Stomach (tissue), 9 donors: ENCODE results near the gene SEC14L2. TPM values are rescaled to one million over a fixed set of nuclear protein-coding genes. Genes with fewer than 3 reads are reported as not detected.

Experiments used
- DNase-seq, 2 donors: peaks; one replicate each; pipeline versions ENCODE4 v3.0.0 to v3.0.0-alpha.2; 2013 to 2019
- H3K27ac ChIP-seq, 5 donors: fragments of 200-600 bp in 4 of 5; sonication (generic) in 4 of 5; one replicate each; pipeline ENCODE4 v1.5.1; 2013 to 2019; ENCODE audit warnings: mild to moderate bottlenecking in 1 of 5, moderate library complexity in 1 of 5
- H3K27me3 ChIP-seq, 3 donors: fragments of 200-600 bp; sonication (generic); one replicate each; pipeline ENCODE4 v1.5.1; 2017 to 2019; ENCODE audit warnings: mixed run types in 1 of 3
- H3K36me3 ChIP-seq, 4 donors: fragments of 200-600 bp; sonication (generic); 1 replicate in 3 of 4; 2 replicates in 1 of 4; pipeline ENCODE4 v1.5.1; 2016 to 2019
- H3K4me1 ChIP-seq, 4 donors: fragments of 200-600 bp; sonication (generic); one replicate each; pipeline ENCODE4 v1.5.1; 2016 to 2019
- H3K4me3 ChIP-seq, 4 donors: fragments of 200-600 bp; sonication (generic) in 3 of 4; one replicate each; pipeline ENCODE4 v1.5.1; 2016 to 2019; ENCODE audit warnings: mild to moderate bottlenecking in 1 of 4
- H3K9me3 ChIP-seq, 4 donors: fragments of 200-600 bp; sonication (generic); one replicate each; pipeline ENCODE4 v1.5.1; 2016 to 2019
- CTCF ChIP-seq, 7 experiments: fragments of 450-650 bp in 4 of 7; fragments of 200-600 bp in 3 of 7; sonication (generic) in 3 of 7; IDR thresholded peaks; one replicate each; pipeline ENCODE4 v1.5.1; 2016 to 2019; ENCODE audit warnings: antibody characterized with exemption in 7 of 7, control low read depth in 2 of 7, mild to moderate bottlenecking in 1 of 7
- EP300 ChIP-seq: sonication (generic); formaldehyde crosslinking; IDR thresholded peaks from one replicate; pipeline ENCODE4 v1.6.1; 2017; ENCODE audit warnings: antibody characterized with exemption
- POLR2A ChIP-seq, 4 donors: fragments of 450-650 bp; IDR thresholded peaks; one replicate each; pipeline ENCODE4 v1.6.1; 2016; ENCODE audit warnings: antibody characterized with exemption in 4 of 4, control low read depth in 2 of 4, mild to moderate bottlenecking in 1 of 4, moderate library complexity in 1 of 4
- POLR2AphosphoS5 ChIP-seq, 3 donors: sonication (generic); formaldehyde crosslinking; IDR thresholded peaks; one replicate each; pipeline ENCODE4 v1.6.1; 2016; ENCODE audit warnings: antibody characterized with exemption in 3 of 3
- WGBS, 5 donors: extraction: QIAGEN DNeasy Blood & Tissue Kit in 3 of 5; methylation state at CpG; one replicate each; pipeline versions ENCODE4 v1.1.5 to v1.1.7; 2013 to 2018; 5-methylcytosine and 5-hydroxymethylcytosine counted together
- intact Hi-C: fragments of 100-400 bp; cut with DNase I; formaldehyde crosslinking; loops from one replicate; pipeline ENCODE4 v1.15.1; 2023; ENCODE audit warnings: low total_unique reads
- polyA plus RNA-seq, 3 donors: library from polyadenylated mRNA; stranded (reverse); fragments of 200-250 nt; gene quantifications; one replicate each; pipeline ENCODE4 v1.2.3, GENCODE V29; 2013
- total RNA-seq, 5 donors: library from RNA; depleted of rRNA; stranded (reverse); fragments of >200 nt; gene quantifications; one replicate each; pipeline versions ENCODE4 v1.1.0 to v1.2.3, GENCODE V29; 2014 to 2016
- donor health status: healthy with polysubstance abuse.
- donor health status: Bipolar disorder and iron deficiency.
- donor health status: healthy.

The SEC14L2 gene
- total and polyA plus RNA-seq, 8 donors: 4.1 to 19.4 (median 10.1) TPM; not detected in 2

- Histone ChIP-seq H3K9me3 (no peaks in the 10 kb centered on the region), H3K36me3 (peaks cover 64 to 99% (median 97%) of the 10 kb centered on the region in 4 donors), H3K27ac (no peak overlapping the region), H3K4me1 (peaks cover under 1 to 41% (median 21%) of the 10 kb centered on the region in 4 donors), H3K27me3 (no peaks in the 10 kb centered on the region), H3K4me3 (no peak overlapping the region)
- DNase-seq: no peak
- WGBS, 5 donors: 72 to 83% (median 75%) methylated on average over 4 of the region's 4 CpGs
- intact Hi-C loops: no loop called here
- no peak for TF ChIP-seq POLR2AphosphoS5 (IDR thresholded peaks at IDR 0.05)
- TF ChIP-seq CTCF (IDR thresholded peaks at IDR 0.05): no peak
- no peak for TF ChIP-seq EP300
- no peak for TF ChIP-seq POLR2A (IDR thresholded peaks at IDR 0.05)
Observed at GRCh38 chr22:30348809-30349208, 48.0 kb upstream of the SEC14L2 start.

GRCh38 chr22:30351226-30351625 lies 45.6 kb upstream of the SEC14L2 start:
- Histone ChIP-seq H3K27ac (no peak overlapping the region), H3K27me3 (no peaks in the 10 kb centered on the region), H3K9me3 (no peaks in the 10 kb centered on the region), H3K4me1 (peaks cover 24 to 65% (median 45%) of the 10 kb centered on the region in 4 donors), H3K4me3 (no peak overlapping the region), H3K36me3 (peaks cover 40 to 76% (median 75%) of the 10 kb centered on the region in 4 donors)
- intact Hi-C loops: no loop called here
- 88 to 98% (median 91%) methylated on average over 3 of the region's 3 CpGs for WGBS, 5 donors
- no peak for TF ChIP-seq CTCF (IDR thresholded peaks at IDR 0.05)
- TF ChIP-seq POLR2AphosphoS5 (IDR thresholded peaks at IDR 0.05): no peak
- no peak for DNase-seq

GRCh38 chr22:30354644-30355043 lies 42.2 kb upstream of the SEC14L2 start:
- intact Hi-C loops: no loop called here
- peak overlapping the region in 2 of 4 donors; percentile 93 to 95 for H3K4me3 ChIP-seq
- 31 to 54% (median 46%) methylated on average over 5 of the region's 5 CpGs for WGBS, 5 donors

GRCh38 chr22:30356449-30357235 lies 40.2 kb upstream of the SEC14L2 start, which contains the start of the genes CCDC157 and SF3A1:
TSS of gene CCDC157 (plus strand) at chr22:30357007. CDS start at chr22:30366001, 8,994 bp downstream.
TSS of gene SF3A1 (minus strand) at chr22:30356894. CDS start at chr22:30356792, 102 bp downstream.
- TF ChIP-seq EP300: peak; percentile 50
- peak in 1 of 7 experiments; percentile 22 for TF ChIP-seq CTCF (IDR thresholded peaks at IDR 0.05)
- TF ChIP-seq POLR2AphosphoS5 (IDR thresholded peaks at IDR 0.05): peak; percentile 74 to 98 (median 97)
- TF ChIP-seq POLR2A (IDR thresholded peaks at IDR 0.05): peak in 2 of 4 donors; percentile 74 to 81
- Histone ChIP-seq H3K4me1 (peaks cover 24 to 40% (median 39%) of the 10 kb centered on the region in 4 donors), H3K27me3 (no peaks in the 10 kb centered on the region), H3K27ac (peak within 1 kb of the TSS; percentile 98 to 100 (median 98)), H3K4me3 (peak within 1 kb of the TSS; percentile 63 to 95 (median 88)), H3K9me3 (no peaks in the 10 kb centered on the region), H3K36me3 (peaks cover 15 to 22% (median 21%) of the 10 kb centered on the region in 4 donors)
- peak; percentile 88 to 98 for DNase-seq
- WGBS, 5 donors: 0% methylated on average over 38 to 91 of the region's 91 CpGs
- intact Hi-C loops: no loop called here

More at GRCh38 chr22:30354644-30355043, 42.2 kb upstream of the SEC14L2 start:
- Histone ChIP-seq H3K27me3 (no peaks in the 10 kb centered on the region), H3K27ac (peak overlapping the region in 1 of 5 donors; percentile 98), H3K4me1 (peaks cover 24 to 50% (median 41%) of the 10 kb centered on the region in 4 donors), H3K9me3 (no peaks in the 10 kb centered on the region), H3K36me3 (peaks cover 19 to 42% (median 41%) of the 10 kb centered on the region in 4 donors)
- TF ChIP-seq EP300 (no peak), CTCF (IDR thresholded peaks at IDR 0.05) (no peak), POLR2AphosphoS5 (IDR thresholded peaks at IDR 0.05) (no peak), POLR2A (IDR thresholded peaks at IDR 0.05) (no peak)
- no peak for DNase-seq
